Measurements from ENCODE around the gene MYO10.

Gene MYO10

GRCh38 chr5:16819522-16820167, 116.4 kb downstream of the MYO10 start:
- TF ChIP-seq ZNF274 (IDR thresholded peaks at IDR 0.05; ENCODE audit: low read depth, low read length) (no peak), SUZ12 (IDR thresholded peaks at IDR 0.05; ENCODE audit: extremely low read depth, insufficient read depth, insufficient read length) (no peak), YY1 (IDR thresholded peaks at IDR 0.05; ENCODE audit: insufficient read depth, insufficient read length) (no peak)
- Histone ChIP-seq H3K9ac (ENCODE audit: insufficient read length, low read depth) (no peak overlapping the region), H3K4me1 (ENCODE audit: insufficient read depth, insufficient read length) (no peaks in the 10 kb centered on the region), H3K36me3 (ENCODE audit: insufficient read depth, insufficient read length, low read length) (peaks cover 11% of the 10 kb centered on the region), H3K27me3 (ENCODE audit: insufficient read depth, insufficient read length) (no peaks in the 10 kb centered on the region), H3K9me3 (ENCODE audit: insufficient read depth, low read length) (no peaks in the 10 kb centered on the region), H3K4me3 (ENCODE audit: insufficient read length, low read depth) (no peak overlapping the region)
- DNase-seq (ENCODE audit: low read depth, low spot score): no peak

GRCh38 chr5:16815432-16815831, 120.7 kb downstream of the MYO10 start:
- no peak for DNase-seq (ENCODE audit: low read depth, low spot score)
- peaks cover 15% of the 10 kb centered on the region for H3K36me3 ChIP-seq (ENCODE audit: insufficient read depth, insufficient read length, low read length)
- H3K9me3 ChIP-seq (ENCODE audit: insufficient read depth, low read length): no peaks in the 10 kb centered on the region
- H3K9ac ChIP-seq (ENCODE audit: insufficient read length, low read depth): no peak overlapping the region
- peaks cover 2% of the 10 kb centered on the region for H3K4me1 ChIP-seq (ENCODE audit: insufficient read depth, insufficient read length)
- no peak overlapping the region for H3K4me3 ChIP-seq (ENCODE audit: insufficient read length, low read depth)
- no peaks in the 10 kb centered on the region for H3K27me3 ChIP-seq (ENCODE audit: insufficient read depth, insufficient read length)
- no peak for TF ChIP-seq YY1 (IDR thresholded peaks at IDR 0.05; ENCODE audit: insufficient read depth, insufficient read length)
- no peak for TF ChIP-seq ZNF274 (IDR thresholded peaks at IDR 0.05; ENCODE audit: low read depth, low read length)
- TF ChIP-seq SUZ12 (IDR thresholded peaks at IDR 0.05; ENCODE audit: extremely low read depth, insufficient read depth, insufficient read length): no peak

GRCh38 chr5:16812911-16813310, 123.2 kb downstream of the MYO10 start:
- Histone ChIP-seq H3K27me3 (ENCODE audit: insufficient read depth, insufficient read length) (no peaks in the 10 kb centered on the region), H3K9ac (ENCODE audit: insufficient read length, low read depth) (no peak overlapping the region), H3K9me3 (ENCODE audit: insufficient read depth, low read length) (no peaks in the 10 kb centered on the region), H3K4me3 (ENCODE audit: insufficient read length, low read depth) (no peak overlapping the region), H3K36me3 (ENCODE audit: insufficient read depth, insufficient read length, low read length) (peaks cover 13% of the 10 kb centered on the region), H3K4me1 (ENCODE audit: insufficient read depth, insufficient read length) (peaks cover 2% of the 10 kb centered on the region)
- TF ChIP-seq ZNF274 (IDR thresholded peaks at IDR 0.05; ENCODE audit: low read depth, low read length) (no peak), SUZ12 (IDR thresholded peaks at IDR 0.05; ENCODE audit: extremely low read depth, insufficient read depth, insufficient read length) (no peak), YY1 (IDR thresholded peaks at IDR 0.05; ENCODE audit: insufficient read depth, insufficient read length) (no peak)
- DNase-seq (ENCODE audit: low read depth, low spot score): no peak

- peaks cover 10% of the 10 kb centered on the region for H3K36me3 ChIP-seq (ENCODE audit: insufficient read depth, insufficient read length, low read length)
- no peak overlapping the region for H3K4me3 ChIP-seq (ENCODE audit: insufficient read length, low read depth)
- no peak for DNase-seq (ENCODE audit: low read depth, low spot score)
- no peaks in the 10 kb centered on the region for H3K27me3 ChIP-seq (ENCODE audit: insufficient read depth, insufficient read length)
- H3K4me1 ChIP-seq (ENCODE audit: insufficient read depth, insufficient read length): peaks cover 2% of the 10 kb centered on the region
- no peaks in the 10 kb centered on the region for H3K9me3 ChIP-seq (ENCODE audit: insufficient read depth, low read length)
- no peak for TF ChIP-seq ZNF274 (IDR thresholded peaks at IDR 0.05; ENCODE audit: low read depth, low read length)
- no peak for TF ChIP-seq YY1 (IDR thresholded peaks at IDR 0.05; ENCODE audit: insufficient read depth, insufficient read length)
- no peak for TF ChIP-seq SUZ12 (IDR thresholded peaks at IDR 0.05; ENCODE audit: extremely low read depth, insufficient read depth, insufficient read length)
- no peak overlapping the region for H3K9ac ChIP-seq (ENCODE audit: insufficient read length, low read depth)
These were observed 123.6 kb downstream of the MYO10 start for GRCh38 chr5:16812448-16812847.

- H3K4me1 ChIP-seq (ENCODE audit: insufficient read depth, insufficient read length): peaks cover 2% of the 10 kb centered on the region
- H3K4me3 ChIP-seq (ENCODE audit: insufficient read length, low read depth): no peak overlapping the region
- TF ChIP-seq SUZ12 (IDR thresholded peaks at IDR 0.05; ENCODE audit: extremely low read depth, insufficient read depth, insufficient read length) (no peak), YY1 (IDR thresholded peaks at IDR 0.05; ENCODE audit: insufficient read depth, insufficient read length) (no peak), ZNF274 (IDR thresholded peaks at IDR 0.05; ENCODE audit: low read depth, low read length) (no peak)
- H3K9ac ChIP-seq (ENCODE audit: insufficient read length, low read depth): no peak overlapping the region
- no peak for DNase-seq (ENCODE audit: low read depth, low spot score)
- H3K9me3 ChIP-seq (ENCODE audit: insufficient read depth, low read length): no peaks in the 10 kb centered on the region
- H3K27me3 ChIP-seq (ENCODE audit: insufficient read depth, insufficient read length): no peaks in the 10 kb centered on the region
- H3K36me3 ChIP-seq (ENCODE audit: insufficient read depth, insufficient read length, low read length): peaks cover 4% of the 10 kb centered on the region
These were observed 125.8 kb downstream of the MYO10 start for GRCh38 chr5:16810208-16810854.

GRCh38 chr5:16809395-16810207, 126.5 kb downstream of the MYO10 start:
- DNase-seq (ENCODE audit: low read depth, low spot score): no peak
- Histone ChIP-seq H3K9ac (ENCODE audit: insufficient read length, low read depth) (no peak overlapping the region), H3K4me1 (ENCODE audit: insufficient read depth, insufficient read length) (peaks cover 2% of the 10 kb centered on the region), H3K9me3 (ENCODE audit: insufficient read depth, low read length) (no peaks in the 10 kb centered on the region), H3K4me3 (ENCODE audit: insufficient read length, low read depth) (no peak overlapping the region), H3K27me3 (ENCODE audit: insufficient read depth, insufficient read length) (no peaks in the 10 kb centered on the region), H3K36me3 (ENCODE audit: insufficient read depth, insufficient read length, low read length) (peaks cover 3% of the 10 kb centered on the region)
- TF ChIP-seq SUZ12 (IDR thresholded peaks at IDR 0.05; ENCODE audit: extremely low read depth, insufficient read depth, insufficient read length) (no peak), ZNF274 (IDR thresholded peaks at IDR 0.05; ENCODE audit: low read depth, low read length) (no peak), YY1 (IDR thresholded peaks at IDR 0.05; ENCODE audit: insufficient read depth, insufficient read length) (no peak)

GRCh38 chr5:16809010-16809394, 127.1 kb downstream of the MYO10 start:
- H3K27me3 ChIP-seq (ENCODE audit: insufficient read depth, insufficient read length): no peaks in the 10 kb centered on the region
- peaks cover 2% of the 10 kb centered on the region for H3K4me1 ChIP-seq (ENCODE audit: insufficient read depth, insufficient read length)
- H3K36me3 ChIP-seq (ENCODE audit: insufficient read depth, insufficient read length, low read length): no peaks in the 10 kb centered on the region
- DNase-seq (ENCODE audit: low read depth, low spot score): no peak
- no peaks in the 10 kb centered on the region for H3K9me3 ChIP-seq (ENCODE audit: insufficient read depth, low read length)
- H3K4me3 ChIP-seq (ENCODE audit: insufficient read length, low read depth): no peak overlapping the region
- no peak for TF ChIP-seq SUZ12 (IDR thresholded peaks at IDR 0.05; ENCODE audit: extremely low read depth, insufficient read depth, insufficient read length)
- no peak for TF ChIP-seq YY1 (IDR thresholded peaks at IDR 0.05; ENCODE audit: insufficient read depth, insufficient read length)
- TF ChIP-seq ZNF274 (IDR thresholded peaks at IDR 0.05; ENCODE audit: low read depth, low read length): no peak
- H3K9ac ChIP-seq (ENCODE audit: insufficient read length, low read depth): no peak overlapping the region
